HepG2 (cell line): ENCODE results near the gene DENND1C. TPM values are rescaled to one million over a fixed set of nuclear protein-coding genes. Genes with fewer than 3 reads are reported as not detected.

Experiments used
- KDM5B ChIP-seq: sonication (generic); formaldehyde crosslinking; IDR thresholded peaks from 2 replicates; pipeline ENCODE4 v1.4.0; 2020; ENCODE audit warnings: missing genetic modification reagents, mild to moderate bottlenecking, borderline replicate concordance
- LCORL ChIP-seq, 2 experiments: fragments of 450-650 bp in 1 of 2; sonication (generic) in 1 of 2; formaldehyde crosslinking in 1 of 2; IDR thresholded peaks; 2 replicates each; pipeline versions ENCODE4 v1.5.0 to v1.6.1; 2017 to 2020; ENCODE audit warnings: antibody characterized with exemption in 1 of 2, missing genetic modification reagents in 1 of 2
- NCOA2 ChIP-seq: sonication (generic); formaldehyde crosslinking; IDR thresholded peaks from 2 replicates; pipeline ENCODE4 v1.8.0; 2022; ENCODE audit warnings: inconsistent platforms
- SP4 ChIP-seq: sonication (generic); formaldehyde crosslinking; IDR thresholded peaks from 2 replicates; pipeline ENCODE4 v1.8.1; 2023; ENCODE audit warnings: mild to moderate bottlenecking, missing genetic modification reagents
- ZNF329 ChIP-seq: sonication (generic); formaldehyde crosslinking; IDR thresholded peaks from 2 replicates; pipeline ENCODE4 v1.9.0; 2021; ENCODE audit warnings: low read depth, mild to moderate bottlenecking, missing genetic modification reagents
- ZNF484 ChIP-seq: sonication (generic); formaldehyde crosslinking; IDR thresholded peaks from 2 replicates; pipeline ENCODE4 v1.5.1; 2020; ENCODE audit warnings: mild to moderate bottlenecking, low read depth, missing genetic modification reagents, borderline replicate concordance
- ZNF703 ChIP-seq: sonication (generic); formaldehyde crosslinking; IDR thresholded peaks from 2 replicates; pipeline ENCODE4 v1.5.1; 2020; ENCODE audit warnings: missing genetic modification reagents, mild to moderate bottlenecking, moderate library complexity, borderline replicate concordance
- polyA plus RNA-seq, 8 experiments: library from polyadenylated mRNA; depleted of rRNA in 3 of 8; stranded (reverse) in 7 of 8; unstranded in 1 of 8; fragments of >200 nt; fragmentation: Illumina TruSeq in 4 of 8; extraction: Trizol in 4 of 8; gene quantifications; 2 replicates each; pipeline versions ENCODE4 v1.2.1 to v1.2.3, GENCODE V29; 2011 to 2016; ENCODE audit warnings: low read depth in 4 of 8, missing spikeins in 1 of 8, mixed read lengths in 1 of 8; ENCODE audit not compliant: insufficient read depth in 1 of 8
- total RNA-seq, 5 experiments: library from RNA; depleted of rRNA; stranded (reverse); fragments of >200 nt; fragmentation: Illumina TruSeq; extraction: Trizol; gene quantifications; 2 replicates each; pipeline ENCODE4 v1.2.3, GENCODE V29; 2016; ENCODE audit warnings: low read depth in 1 of 5
- TF ChIP-seq, protein P1 (sequence below): IDR thresholded peaks from 2 replicates; pipeline ENCODE4 v1.6.1; 2016; ENCODE audit warnings: low read depth
- TF ChIP-seq, protein P2 (sequence below): sonication (generic); formaldehyde crosslinking; IDR thresholded peaks from 2 replicates; pipeline ENCODE4 v1.4.0; 2020; ENCODE audit warnings: missing genetic modification reagents, low read depth, mild to moderate bottlenecking, borderline replicate concordance
- TF ChIP-seq, protein P3 (sequence below), 2 experiments: fragments of 450-650 bp in 1 of 2; sonication (generic) in 1 of 2; formaldehyde crosslinking in 1 of 2; IDR thresholded peaks; 2 replicates each; pipeline versions ENCODE4 v1.6.1 to v1.8.0; 2016 to 2022; ENCODE audit warnings: antibody characterized with exemption in 1 of 2, mild to moderate bottlenecking in 1 of 2, missing genetic modification reagents in 1 of 2
- TF ChIP-seq, protein P4 (sequence below): sonication (generic); formaldehyde crosslinking; IDR thresholded peaks from 2 replicates; pipeline ENCODE4 v1.9.0; 2021; ENCODE audit warnings: missing genetic modification reagents, borderline replicate concordance

Gene DENND1C
- total and polyA plus RNA-seq, 2 of the 13 experiments (the other 11 are each of a cell fraction or from before 2014, with no cell fraction given): 0.04 to 0.73 TPM

DNA sequence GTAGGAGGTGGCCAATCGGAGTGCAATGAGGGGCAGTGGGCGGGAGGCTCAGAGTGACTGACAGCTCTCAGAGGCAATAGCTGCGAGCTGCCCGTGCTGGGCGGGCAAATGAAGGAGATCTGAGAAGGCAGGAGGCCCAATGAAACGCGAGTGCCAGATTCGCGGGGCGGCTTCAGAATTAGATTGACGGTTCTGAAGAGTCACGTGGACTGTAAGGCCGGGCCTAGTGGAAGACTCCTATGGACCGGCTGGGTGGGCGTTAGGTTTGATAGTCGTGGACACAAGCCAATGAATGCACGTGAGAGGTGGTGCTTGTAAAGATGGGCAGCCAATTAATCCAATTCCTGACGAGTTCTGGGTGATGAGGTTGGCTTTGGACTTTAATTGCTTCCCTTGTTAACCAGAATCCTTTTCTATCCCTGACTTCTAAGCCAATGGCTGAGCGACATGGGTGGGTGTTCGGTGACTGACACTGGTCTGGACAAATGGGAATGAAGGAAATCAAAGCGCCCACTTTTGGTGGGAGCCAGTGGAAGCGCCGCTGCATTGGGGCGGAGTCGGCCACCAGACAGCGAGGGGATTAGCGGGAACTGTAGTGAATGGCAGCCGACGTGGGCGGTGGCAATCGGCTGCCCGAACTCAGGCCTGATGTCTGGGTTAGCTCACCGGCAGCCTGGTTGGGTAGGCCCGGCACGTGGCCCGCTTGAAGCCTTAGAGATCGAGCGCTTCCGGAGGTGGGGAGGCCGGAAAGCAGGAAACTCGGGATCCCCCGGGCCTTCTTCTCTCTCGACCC is 56.5 kb downstream of the DENND1C start (continued):
- TF ChIP-seq, protein P1, sequence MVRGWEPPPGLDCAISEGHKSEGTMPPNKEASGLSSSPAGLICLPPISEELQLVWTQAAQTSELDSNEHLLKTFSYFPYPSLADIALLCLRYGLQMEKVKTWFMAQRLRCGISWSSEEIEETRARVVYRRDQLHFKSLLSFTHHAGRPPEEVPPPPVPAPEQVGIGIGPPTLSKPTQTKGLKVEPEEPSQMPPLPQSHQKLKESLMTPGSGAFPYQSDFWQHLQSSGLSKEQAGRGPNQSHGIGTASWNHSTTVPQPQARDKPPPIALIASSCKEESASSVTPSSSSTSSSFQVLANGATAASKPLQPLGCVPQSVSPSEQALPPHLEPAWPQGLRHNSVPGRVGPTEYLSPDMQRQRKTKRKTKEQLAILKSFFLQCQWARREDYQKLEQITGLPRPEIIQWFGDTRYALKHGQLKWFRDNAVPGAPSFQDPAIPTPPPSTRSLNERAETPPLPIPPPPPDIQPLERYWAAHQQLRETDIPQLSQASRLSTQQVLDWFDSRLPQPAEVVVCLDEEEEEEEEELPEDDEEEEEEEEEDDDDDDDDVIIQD (CRISPR knock-in tag): peak; percentile 53; the same call in 1 of the 2 replicates
- no peak for TF ChIP-seq NCOA2
- peak; percentile 99 for TF ChIP-seq SP4 (CRISPR knock-in tag)
- TF ChIP-seq, protein P2, sequence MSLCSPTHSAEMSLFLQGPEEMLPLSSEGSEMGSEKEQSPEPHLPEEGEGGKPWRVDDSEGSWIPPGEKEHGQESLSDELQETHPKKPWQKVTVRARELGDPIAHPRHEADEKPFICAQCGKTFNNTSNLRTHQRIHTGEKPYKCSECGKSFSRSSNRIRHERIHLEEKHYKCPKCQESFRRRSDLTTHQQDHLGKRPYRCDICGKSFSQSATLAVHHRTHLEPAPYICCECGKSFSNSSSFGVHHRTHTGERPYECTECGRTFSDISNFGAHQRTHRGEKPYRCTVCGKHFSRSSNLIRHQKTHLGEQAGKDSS: no peak
- TF ChIP-seq, protein P3, sequence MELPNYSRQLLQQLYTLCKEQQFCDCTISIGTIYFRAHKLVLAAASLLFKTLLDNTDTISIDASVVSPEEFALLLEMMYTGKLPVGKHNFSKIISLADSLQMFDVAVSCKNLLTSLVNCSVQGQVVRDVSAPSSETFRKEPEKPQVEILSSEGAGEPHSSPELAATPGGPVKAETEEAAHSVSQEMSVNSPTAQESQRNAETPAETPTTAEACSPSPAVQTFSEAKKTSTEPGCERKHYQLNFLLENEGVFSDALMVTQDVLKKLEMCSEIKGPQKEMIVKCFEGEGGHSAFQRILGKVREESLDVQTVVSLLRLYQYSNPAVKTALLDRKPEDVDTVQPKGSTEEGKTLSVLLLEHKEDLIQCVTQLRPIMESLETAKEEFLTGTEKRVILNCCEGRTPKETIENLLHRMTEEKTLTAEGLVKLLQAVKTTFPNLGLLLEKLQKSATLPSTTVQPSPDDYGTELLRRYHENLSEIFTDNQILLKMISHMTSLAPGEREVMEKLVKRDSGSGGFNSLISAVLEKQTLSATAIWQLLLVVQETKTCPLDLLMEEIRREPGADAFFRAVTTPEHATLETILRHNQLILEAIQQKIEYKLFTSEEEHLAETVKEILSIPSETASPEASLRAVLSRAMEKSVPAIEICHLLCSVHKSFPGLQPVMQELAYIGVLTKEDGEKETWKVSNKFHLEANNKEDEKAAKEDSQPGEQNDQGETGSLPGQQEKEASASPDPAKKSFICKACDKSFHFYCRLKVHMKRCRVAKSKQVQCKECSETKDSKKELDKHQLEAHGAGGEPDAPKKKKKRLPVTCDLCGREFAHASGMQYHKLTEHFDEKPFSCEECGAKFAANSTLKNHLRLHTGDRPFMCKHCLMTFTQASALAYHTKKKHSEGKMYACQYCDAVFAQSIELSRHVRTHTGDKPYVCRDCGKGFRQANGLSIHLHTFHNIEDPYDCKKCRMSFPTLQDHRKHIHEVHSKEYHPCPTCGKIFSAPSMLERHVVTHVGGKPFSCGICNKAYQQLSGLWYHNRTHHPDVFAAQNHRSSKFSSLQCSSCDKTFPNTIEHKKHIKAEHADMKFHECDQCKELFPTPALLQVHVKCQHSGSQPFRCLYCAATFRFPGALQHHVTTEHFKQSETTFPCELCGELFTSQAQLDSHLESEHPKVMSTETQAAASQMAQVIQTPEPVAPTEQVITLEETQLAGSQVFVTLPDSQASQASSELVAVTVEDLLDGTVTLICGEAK (IDR thresholded peaks at IDR 0.05): no peak
- TF ChIP-seq, protein P3 (CRISPR knock-in tag; IDR thresholded peaks at IDR 0.05): peak; percentile 86
- no peak for TF ChIP-seq LCORL (IDR thresholded peaks at IDR 0.05)
- TF ChIP-seq LCORL (CRISPR knock-in tag; IDR thresholded peaks at IDR 0.05): no peak
- TF ChIP-seq ZNF329 (CRISPR knock-in tag): 0 out of 2 replicates have a peak, but pooled peaks have one; percentile 51
- TF ChIP-seq, protein P4, sequence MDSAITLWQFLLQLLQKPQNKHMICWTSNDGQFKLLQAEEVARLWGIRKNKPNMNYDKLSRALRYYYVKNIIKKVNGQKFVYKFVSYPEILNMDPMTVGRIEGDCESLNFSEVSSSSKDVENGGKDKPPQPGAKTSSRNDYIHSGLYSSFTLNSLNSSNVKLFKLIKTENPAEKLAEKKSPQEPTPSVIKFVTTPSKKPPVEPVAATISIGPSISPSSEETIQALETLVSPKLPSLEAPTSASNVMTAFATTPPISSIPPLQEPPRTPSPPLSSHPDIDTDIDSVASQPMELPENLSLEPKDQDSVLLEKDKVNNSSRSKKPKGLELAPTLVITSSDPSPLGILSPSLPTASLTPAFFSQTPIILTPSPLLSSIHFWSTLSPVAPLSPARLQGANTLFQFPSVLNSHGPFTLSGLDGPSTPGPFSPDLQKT (CRISPR knock-in tag): no peak
- no peak for TF ChIP-seq ZNF484 (CRISPR knock-in tag)
- no peak for TF ChIP-seq ZNF703 (CRISPR knock-in tag)
- TF ChIP-seq KDM5B (CRISPR knock-in tag): peak; percentile 24; the same call in 1 of the 2 replicates
